ENCODE measurements around the gene VPS26C.

Gene VPS26C

GRCh38 chr21:37263827-37264600, 3.1 kb downstream of the VPS26C start:
- DNase-seq, result no peak

DNA sequence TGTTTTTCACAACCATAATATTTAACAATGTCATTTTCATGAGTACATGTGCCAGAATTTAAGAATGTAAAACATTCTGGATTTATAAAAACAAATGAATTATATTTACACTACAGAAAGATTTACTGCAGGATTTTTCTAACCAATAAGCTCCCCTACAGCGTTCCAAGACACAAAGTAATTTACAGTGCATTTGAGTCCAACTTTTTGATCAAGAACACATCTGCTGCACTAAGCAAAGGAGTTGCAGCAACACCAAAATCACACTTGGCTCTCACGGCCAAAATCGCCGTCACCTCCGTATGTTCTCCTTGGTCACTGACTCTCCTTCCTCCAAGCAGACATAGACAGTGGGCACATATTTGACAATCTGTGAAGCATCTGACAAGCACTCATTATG, 7.7 kb downstream of the VPS26C start:
- no peak for DNase-seq

DNA sequence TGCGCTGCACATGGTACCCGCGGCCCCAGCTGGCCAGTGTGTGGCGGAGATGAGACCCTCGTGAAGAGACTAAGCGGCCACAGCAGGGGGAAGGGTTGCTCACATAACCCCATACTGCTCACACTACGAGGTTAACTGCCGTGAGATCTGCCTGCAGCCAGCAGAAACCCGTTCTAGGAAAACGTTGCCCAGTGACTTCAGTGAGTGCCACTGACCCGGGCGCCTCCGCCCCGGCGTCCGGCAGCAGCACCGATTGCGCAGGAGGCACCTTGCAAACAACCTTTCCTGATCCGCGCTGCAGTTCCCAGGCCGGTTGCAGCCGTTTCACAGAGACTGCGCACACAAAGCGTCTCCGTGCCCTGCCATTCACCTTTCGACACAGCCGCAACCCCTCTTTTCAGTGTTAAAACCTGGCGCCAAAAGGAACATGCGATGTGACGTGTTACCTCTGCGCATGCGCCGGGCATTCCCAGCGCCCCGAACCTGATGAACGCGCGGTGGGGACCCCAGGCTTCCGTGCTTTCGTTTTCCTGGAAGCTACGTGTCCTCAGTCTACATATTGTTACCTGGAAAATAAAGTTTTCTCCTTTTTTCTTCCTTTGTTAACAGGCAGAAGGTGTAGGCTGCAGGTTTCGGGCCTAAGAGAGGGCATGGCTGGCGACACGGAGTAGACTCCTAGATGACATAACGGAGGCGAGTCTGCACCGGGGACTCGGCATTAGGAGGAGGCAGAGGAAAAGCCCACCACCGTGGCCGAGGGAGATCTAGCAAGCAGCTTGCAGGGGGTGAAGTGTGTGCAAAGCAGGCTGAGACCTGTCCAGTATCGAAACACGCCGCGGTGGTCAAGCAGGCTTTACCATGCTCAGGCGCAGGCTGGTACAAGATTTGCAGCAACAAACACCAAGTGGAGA, 8.9 kb downstream of the VPS26C start:
- peak; percentile 77 for DNase-seq

DNA sequence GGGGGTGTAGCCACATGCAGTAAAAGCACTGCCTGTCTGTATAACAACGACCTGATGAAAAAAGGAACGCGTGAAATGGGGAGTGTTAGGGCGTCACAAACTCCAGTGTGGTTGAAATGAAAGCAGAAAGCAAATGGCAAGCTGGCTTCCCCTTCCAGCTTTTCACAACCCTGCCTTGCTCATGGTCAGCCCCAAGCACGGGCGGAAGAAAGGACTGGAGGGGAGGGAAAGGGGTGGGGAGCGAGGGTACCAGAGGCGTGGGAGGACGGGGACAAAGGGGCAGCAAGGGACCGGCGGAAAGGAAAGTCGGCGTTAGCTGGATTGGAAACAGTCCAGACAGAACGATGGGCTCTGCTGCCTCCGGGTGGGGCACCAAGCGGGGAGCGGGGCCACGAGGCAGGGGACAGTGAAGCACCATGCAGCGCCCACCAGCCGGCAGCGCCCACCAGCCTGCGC, 9.6 kb downstream of the VPS26C start:
- peak; percentile 58 for DNase-seq

- DNase-seq, result no peak
Measured at GRCh38 chr21:37253991-37254390, 13.1 kb downstream of the VPS26C start.

GRCh38 chr21:37251294-37251634, 15.9 kb downstream of the VPS26C start:
- no peak for DNase-seq

DNA sequence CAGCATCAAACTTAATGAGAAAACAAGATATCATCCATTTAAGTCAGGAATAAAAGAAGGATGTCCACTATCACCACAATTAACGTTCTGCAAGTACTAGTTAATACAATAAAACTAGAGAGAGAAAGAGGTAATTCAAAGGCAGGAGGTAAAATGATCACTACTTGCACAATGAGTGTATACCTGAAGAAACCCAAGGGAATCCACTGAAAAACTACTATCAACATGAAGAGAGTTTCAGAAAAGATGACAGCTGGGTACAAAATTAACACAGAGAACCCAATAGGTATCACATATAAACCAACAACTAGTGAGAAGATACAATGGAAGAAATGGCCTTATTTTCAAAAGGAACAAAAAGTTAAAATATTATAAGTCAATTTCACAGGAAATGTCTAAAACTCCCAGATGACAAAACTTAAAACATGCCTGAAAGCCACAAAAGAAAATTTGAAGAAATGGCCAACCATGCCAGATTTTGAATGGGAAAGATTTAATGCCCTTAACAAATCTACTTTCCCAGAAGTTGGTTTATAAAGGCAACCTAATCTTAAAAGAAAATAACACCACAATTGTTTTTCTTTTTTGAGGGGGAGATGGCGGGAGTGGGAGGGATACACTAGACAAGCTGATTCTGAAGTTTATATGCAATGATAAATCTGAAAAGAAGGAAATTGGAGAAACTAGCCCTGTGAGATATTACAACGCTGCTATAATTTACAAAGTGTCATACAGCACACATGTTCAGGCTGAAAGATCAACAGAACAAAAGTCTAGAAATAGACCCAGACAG, 17.8 kb downstream of the VPS26C start:
- DNase-seq, result no peak

GRCh38 chr21:37248298-37248697, 18.8 kb downstream of the VPS26C start:
- DNase-seq, result no peak

DNA sequence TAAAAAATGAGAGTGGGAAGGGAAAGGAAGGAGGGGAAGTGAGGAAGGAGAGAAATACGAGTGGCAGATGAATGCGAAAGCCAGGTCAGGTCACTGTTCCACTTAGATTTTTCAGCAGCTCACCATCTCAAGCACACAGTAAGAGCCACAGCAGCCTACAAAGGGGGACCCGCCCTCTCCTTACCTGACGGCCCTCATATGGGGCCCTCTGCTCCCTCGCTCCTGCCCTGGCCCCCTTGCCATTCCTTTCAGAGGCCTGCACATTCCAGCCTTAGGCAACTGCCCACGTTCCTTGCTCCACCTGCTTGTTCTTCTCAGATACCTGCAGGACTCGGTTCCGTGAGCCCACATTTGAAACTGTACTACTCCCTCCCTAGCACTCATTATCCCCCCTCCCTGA, 22.0 kb downstream of the VPS26C start:
- no peak for DNase-seq

- no peak for DNase-seq
Measured at GRCh38 chr21:37244501-37245095, 22.5 kb downstream of the VPS26C start.

GRCh38 chr21:37243961-37244360, 23.2 kb downstream of the VPS26C start:
- no peak for DNase-seq

DNA sequence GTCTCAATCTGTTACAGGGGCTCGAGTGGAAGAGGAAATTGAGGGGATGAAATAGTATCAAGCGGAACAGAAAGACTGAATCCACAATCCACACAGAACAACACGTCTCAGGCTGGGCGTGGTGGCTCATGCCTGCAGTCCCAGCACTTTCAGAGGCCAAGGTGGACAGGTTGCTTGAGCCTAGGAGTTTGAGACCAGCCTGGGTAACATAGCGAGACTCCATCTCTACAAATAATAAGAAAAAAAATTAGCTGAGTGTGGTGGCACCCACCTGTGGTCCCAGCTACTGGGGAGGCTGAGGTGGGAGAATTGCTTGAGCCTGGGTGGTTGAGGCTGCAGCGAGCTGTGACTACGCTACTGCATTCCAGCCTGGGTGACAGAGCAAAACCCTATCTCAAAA, 25.7 kb downstream of the VPS26C start:
- no peak for DNase-seq

DNA sequence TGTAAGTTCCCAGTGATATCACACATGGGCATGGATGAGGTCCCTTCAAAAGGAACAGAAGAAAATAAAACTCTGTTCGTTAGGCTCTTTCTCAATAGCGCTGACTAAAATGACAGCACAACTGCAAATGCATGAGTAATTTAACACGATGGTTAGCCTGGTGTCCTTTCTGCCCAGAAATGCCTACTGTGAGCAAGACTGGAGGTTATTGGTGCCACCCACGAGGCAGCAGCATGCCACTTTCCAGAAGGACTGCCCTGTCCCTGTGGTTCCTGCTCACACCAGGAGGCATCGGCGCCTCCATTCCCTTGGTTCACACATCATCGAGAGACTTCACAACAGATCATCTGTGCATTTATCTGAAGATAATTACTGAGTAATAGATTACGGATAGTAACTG, 26.2 kb downstream of the VPS26C start:
- DNase-seq, result no peak

DNA sequence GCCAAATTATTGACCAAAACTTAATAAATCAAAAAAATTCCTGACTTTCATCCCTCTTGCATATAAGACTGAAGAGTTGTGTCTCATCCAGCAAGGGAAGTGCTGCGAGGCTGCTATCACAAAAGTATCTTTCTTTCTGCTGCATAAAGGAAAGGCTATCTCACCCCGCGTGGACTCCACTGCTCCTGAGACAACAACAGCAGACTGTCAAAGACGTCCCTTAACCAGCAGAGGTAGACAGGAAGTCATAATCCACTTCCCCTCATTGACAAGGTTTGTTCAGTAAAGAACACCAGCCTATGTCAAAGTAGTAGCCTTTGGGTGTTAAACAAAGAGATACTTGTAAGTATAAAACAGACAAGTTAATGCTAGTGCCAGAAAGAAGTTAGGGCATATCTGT, 29.4 kb downstream of the VPS26C start:
- no peak for DNase-seq

GRCh38 chr21:37237346-37237745, 29.8 kb downstream of the VPS26C start:
- no peak for DNase-seq

GRCh38 chr21:37233551-37234146, 33.5 kb downstream of the VPS26C start:
- DNase-seq, result peak; percentile 85

- DNase-seq, result no peak
Measured at GRCh38 chr21:37232274-37233018, 34.7 kb downstream of the VPS26C start.

DNA sequence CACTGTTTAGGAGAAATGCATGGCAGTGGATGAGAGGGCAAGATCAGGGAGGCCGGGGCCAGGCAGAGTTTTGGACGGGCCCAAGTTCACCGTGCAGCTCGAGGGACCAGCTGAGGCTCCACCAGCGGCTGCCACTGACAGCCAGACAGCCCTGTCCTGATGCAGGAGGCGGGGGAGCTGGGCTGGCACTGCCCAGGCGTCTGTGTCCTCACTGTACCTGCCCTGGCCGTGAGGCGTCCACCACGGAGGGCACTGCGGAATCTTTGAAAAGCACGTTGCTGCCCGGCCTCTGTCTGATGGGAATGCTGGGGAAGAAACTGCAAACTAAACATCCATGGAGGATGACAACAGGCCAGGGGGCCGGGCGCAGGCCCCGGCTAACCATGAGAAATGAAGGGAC, 35.5 kb downstream of the VPS26C start:
- no peak for DNase-seq

DNA sequence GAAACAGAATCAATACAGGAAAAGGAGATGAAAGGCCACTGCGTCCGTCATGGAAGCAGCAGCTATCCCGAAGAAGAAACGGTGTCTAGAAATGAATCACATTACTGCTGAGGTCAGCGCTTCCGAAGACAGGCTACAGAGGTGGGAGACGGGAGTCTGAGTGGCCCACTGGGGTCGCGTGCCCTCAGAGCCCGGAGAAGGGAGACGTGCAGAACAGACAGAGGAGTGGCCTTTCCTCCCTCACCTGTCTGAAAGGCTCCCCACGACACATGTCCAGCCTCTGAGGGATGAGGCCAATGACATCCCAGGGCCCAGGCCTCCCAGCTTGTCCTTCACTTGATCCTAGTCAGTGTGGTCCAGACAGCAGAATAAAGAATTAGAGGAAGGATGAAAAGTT, 35.9 kb downstream of the VPS26C start:
- DNase-seq, result no peak

DNA sequence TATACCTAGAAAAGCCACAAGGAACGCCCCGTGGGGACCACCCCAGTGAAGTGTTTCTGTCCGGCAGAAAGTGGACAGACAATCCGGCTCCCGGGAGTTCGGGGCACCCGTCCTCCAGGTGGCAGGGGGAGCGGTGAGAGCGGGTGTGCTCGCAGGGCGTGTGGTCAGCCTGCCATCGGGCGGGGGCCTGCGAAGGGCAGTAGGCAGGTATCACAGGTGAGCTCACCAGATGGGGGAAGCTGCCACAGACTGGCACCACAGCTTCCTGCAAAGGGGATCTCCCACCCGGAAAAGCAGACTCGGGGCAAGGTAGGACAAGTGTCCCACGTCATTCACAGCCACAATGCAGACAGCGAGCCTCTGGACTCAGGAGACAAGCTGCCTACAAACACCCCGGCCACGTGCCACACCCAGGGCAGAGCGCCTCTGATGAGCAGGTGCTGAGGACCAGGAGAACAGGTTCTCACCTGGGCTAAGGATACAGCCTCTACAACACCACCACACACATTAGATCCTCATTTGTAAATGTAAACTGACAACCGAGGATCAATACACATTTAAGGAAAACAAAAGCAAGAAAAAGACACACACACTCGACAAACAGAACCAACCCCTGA, 36.4 kb downstream of the VPS26C start:
- DNase-seq, result peak; percentile 10

GRCh38 chr21:37228003-37228400, 39.1 kb downstream of the VPS26C start:
- no peak for DNase-seq
